GM11168 (cell line): ENCODE data around the gene DNAAF3.
"Not testable (repeated sequence)": the region's sequence is repeated elsewhere in the genome, so short reads cannot be mapped to it uniquely, and the experiment has no call there.

Experiments
- in situ Hi-C: fragments of 300-500 bp; cut with MboI; formaldehyde crosslinking; loops from one replicate; pipeline ENCODE4 v1.12.0; 2022; ENCODE audit warnings: low sequenced_read_pairs; ENCODE audit not compliant: unreplicated experiment

Gene DNAAF3

GRCh38 chr19:55166530-55167268, at the start of gene DNAAF3:
Gene DNAAF3, minus strand, starts transcription at chr19:55166613. Its CDS starts 200 bp downstream, at chr19:55166413.
- in situ Hi-C loops: no loop called here

GRCh38 chr19:55213547-55213946, 47.1 kb upstream of the DNAAF3 start:
- in situ Hi-C loops: no loop called here

GRCh38 chr19:55212447-55212846, 46.0 kb upstream of the DNAAF3 start:
- in situ Hi-C loops: no loop called here

- in situ Hi-C loops: no loop called here
Measured at GRCh38 chr19:55209693-55210472, 43.5 kb upstream of the DNAAF3 start.

- in situ Hi-C loops: no loop called here
Measured at GRCh38 chr19:55208880-55209692, 42.7 kb upstream of the DNAAF3 start, which contains the start of gene PTPRH. Gene PTPRH, minus strand, starts transcription at chr19:55209501. Its CDS starts 68 bp downstream, at chr19:55209433.

GRCh38 chr19:55206664-55207500, 40.5 kb upstream of the DNAAF3 start:
- in situ Hi-C loops: no loop called here

- in situ Hi-C loops: not testable (repeated sequence)
Measured at GRCh38 chr19:55202199-55202598, 35.8 kb upstream of the DNAAF3 start.

- in situ Hi-C loops: no loop called here
Measured at GRCh38 chr19:55199620-55200204, 33.3 kb upstream of the DNAAF3 start.

- in situ Hi-C loops: no loop called here
Measured at GRCh38 chr19:55198651-55199050, 32.2 kb upstream of the DNAAF3 start.

GRCh38 chr19:55197528-55197927, 31.1 kb upstream of the DNAAF3 start:
- in situ Hi-C loops: no loop called here

- in situ Hi-C loops: no loop called here
Measured at GRCh38 chr19:55196803-55197202, 30.4 kb upstream of the DNAAF3 start.

GRCh38 chr19:55193481-55193880, 27.1 kb upstream of the DNAAF3 start:
- in situ Hi-C loops: no loop called here

- in situ Hi-C loops: no loop called here
Measured at GRCh38 chr19:55189403-55189835, 23.0 kb upstream of the DNAAF3 start.

- in situ Hi-C loops: no loop called here
Measured at GRCh38 chr19:55188625-55189024, 22.2 kb upstream of the DNAAF3 start.

- in situ Hi-C loops: no loop called here
Measured at GRCh38 chr19:55186080-55186479, 19.7 kb upstream of the DNAAF3 start.

- in situ Hi-C loops: no loop called here
Measured at GRCh38 chr19:55181740-55182139, 15.3 kb upstream of the DNAAF3 start.

- in situ Hi-C loops: no loop called here
Measured at GRCh38 chr19:55179606-55180484, 13.4 kb upstream of the DNAAF3 start, which contains the start of gene SYT5. Gene SYT5, minus strand, starts transcription at chr19:55180289. Its CDS starts 1,248 bp downstream, at chr19:55179041.
